Activated T-cell treated with anti-CD3 and anti-CD28 coated beads, Interleukin-2, amount 50 U/mL, for 48 hours (primary cell): ENCODE measurements around the gene SRA1.

ENCODE experiments used
- DNase-seq, 2 experiments: peaks; one replicate each; pipeline ENCODE4 v3.0.0-alpha.2; 2020

The SRA1 gene

GRCh38 chr5:140549237-140550144 lies 7.8 kb downstream of the SRA1 start:
- peak in 1 of 2 experiments; percentile 19 for DNase-seq

- peak in 1 of 2 experiments; percentile 20 for DNase-seq
Observed at GRCh38 chr5:140548791-140549190, 8.5 kb downstream of the SRA1 start.

GRCh38 chr5:140548300-140548688 lies 9.0 kb downstream of the SRA1 start:
- no peak for DNase-seq

GRCh38 chr5:140547508-140548299 lies 9.6 kb downstream of the SRA1 start, which contains the start of gene EIF4EBP3:
Gene EIF4EBP3 (plus strand): TSS chr5:140547662. CDS start chr5:140547738, 76 bp downstream.
- DNase-seq = peak; percentile 85 to 90

GRCh38 chr5:140546851-140547507 lies 10.3 kb downstream of the SRA1 start:
- DNase-seq = no peak

- DNase-seq = no peak
Observed at GRCh38 chr5:140545606-140546005, 11.7 kb downstream of the SRA1 start.

- DNase-seq = no peak
Observed at GRCh38 chr5:140544986-140545385, 12.3 kb downstream of the SRA1 start.

GRCh38 chr5:140542972-140543371 lies 14.3 kb downstream of the SRA1 start:
- DNase-seq = no peak

- DNase-seq = no peak
Observed at GRCh38 chr5:140540227-140540626, 17.0 kb downstream of the SRA1 start.

- no peak for DNase-seq
Observed at GRCh38 chr5:140524003-140524402, 33.3 kb downstream of the SRA1 start.

GRCh38 chr5:140513124-140513523 lies 44.1 kb downstream of the SRA1 start:
- no peak for DNase-seq

- DNase-seq = no peak
Observed at GRCh38 chr5:140509898-140510297, 47.4 kb downstream of the SRA1 start.

- DNase-seq = no peak
Observed at GRCh38 chr5:140502834-140503233, 54.4 kb downstream of the SRA1 start.
